GM18951 (cell line): ENCODE measurements around the gene HDAC5.

Source experiments
- POLR2A ChIP-seq: IDR thresholded peaks from 4 replicates; pipeline ENCODE4 v1.6.1; 2011; ENCODE audit warnings: mild to moderate bottlenecking; ENCODE audit not compliant: insufficient read length, insufficient read depth; ENCODE audit errors: extremely low read depth
- in situ Hi-C: fragments of 300-500 bp; cut with MboI; formaldehyde crosslinking; loops from one replicate; pipeline ENCODE4 v1.12.0; 2022; ENCODE audit warnings: low sequenced_read_pairs, mixed read lengths, inconsistent platforms; ENCODE audit not compliant: unreplicated experiment

The HDAC5 gene

DNA sequence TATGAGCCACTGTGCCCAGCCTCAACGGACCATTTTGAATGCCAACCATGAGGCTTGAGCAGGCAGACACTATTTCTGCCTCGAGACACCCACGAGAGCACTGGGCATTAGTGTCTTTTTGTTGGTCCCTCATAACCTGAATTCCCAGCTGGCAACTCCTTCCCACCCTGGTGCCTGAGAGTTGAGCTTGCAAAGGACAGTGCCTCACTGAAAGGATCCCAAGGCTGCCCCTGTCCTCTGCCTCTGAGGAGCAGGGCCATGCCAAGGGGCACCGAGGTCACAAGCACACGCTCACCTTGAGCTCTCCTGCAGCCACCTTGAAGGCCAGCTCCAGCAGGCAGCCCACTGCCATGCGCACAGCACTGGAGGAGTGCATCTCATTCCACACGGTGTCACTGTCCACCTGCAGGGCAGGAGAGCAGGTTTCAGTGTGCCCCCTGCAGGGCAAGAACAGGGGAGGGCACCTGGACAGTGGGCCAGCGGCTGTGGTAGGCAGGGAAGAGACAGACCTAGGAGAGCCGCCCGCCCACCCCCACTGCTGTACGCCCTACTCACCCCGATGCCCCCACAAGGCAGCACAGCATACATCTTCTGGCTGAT is 40.1 kb downstream of the HDAC5 start:
- in situ Hi-C loops: no loop called here
- no peak for TF ChIP-seq POLR2A

GRCh38 chr17:44082256-44082927 is 41.0 kb downstream of the HDAC5 start:
- in situ Hi-C loops: no loop called here
- TF ChIP-seq POLR2A: no peak

GRCh38 chr17:44081681-44082080 is 41.8 kb downstream of the HDAC5 start:
- in situ Hi-C loops: no loop called here
- TF ChIP-seq POLR2A: no peak

DNA sequence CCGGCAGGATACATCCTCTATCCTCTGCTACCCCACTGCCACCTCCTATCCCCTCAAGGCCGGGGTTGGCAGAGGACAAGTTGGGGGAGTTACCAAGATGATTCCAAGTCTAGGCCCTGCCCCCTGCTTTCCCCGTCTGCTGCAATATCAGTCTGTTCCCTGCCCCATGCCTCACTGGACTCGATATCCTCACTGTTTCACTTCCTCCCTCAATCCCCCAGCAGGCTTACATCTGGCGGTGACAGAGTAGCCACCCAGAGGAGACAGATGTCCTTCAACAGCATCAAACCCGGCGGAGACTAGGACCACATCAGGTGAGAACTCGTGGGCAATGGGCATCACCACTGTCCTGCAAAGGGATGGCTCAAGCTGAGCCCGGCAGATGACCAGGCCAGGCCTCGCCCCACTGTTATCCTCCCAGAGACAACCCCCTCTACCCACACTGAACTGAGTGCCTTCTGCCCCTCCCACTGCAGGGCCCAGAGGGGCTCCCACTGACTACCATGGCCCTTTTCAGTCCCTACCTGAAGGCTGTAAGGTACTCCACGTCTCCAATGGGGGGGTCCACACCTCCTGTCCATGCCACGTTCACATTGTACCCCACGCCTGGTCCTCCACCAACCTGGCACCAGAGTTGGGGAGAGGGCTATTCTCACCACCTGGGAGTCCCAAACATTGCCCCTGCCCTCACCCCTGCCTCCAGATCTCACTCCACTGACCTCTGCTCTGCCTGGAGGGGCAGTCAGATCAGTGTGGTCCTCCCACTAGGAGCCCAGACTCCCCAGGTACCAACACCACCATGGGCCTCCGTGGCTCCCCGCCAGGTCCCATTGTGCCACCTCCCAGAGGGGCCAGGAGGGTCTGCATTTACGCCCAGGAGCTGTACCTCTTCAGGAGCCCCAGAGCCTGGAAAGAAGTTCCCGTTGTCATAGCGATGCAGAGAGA is 43.3 kb downstream of the HDAC5 start:
- in situ Hi-C loops: no loop called here
- no peak for TF ChIP-seq POLR2A

GRCh38 chr17:44078412-44078811 is 45.0 kb downstream of the HDAC5 start:
- no peak for TF ChIP-seq POLR2A
- in situ Hi-C loops: no loop called here

DNA sequence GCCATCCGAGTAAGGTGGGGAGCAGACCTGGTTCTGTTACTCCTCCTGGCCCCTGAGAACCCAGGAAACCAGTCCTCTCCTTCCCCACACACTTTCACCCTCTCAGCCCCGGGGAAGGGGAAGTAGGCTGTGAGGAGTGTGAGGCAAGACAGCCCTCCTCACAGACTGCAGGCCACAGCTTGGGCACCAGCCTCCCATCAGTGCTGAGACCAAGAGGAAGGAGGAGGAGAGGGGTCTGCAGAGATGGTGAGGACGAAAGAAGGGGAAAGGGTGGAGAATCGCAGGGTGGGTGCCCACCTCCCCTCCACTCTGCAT is 45.9 kb downstream of the HDAC5 start:
- TF ChIP-seq POLR2A: no peak
- in situ Hi-C loops: no loop called here

- in situ Hi-C loops: no loop called here
- TF ChIP-seq POLR2A: no peak
Observed at GRCh38 chr17:44076716-44077594, 46.5 kb downstream of the HDAC5 start.

DNA sequence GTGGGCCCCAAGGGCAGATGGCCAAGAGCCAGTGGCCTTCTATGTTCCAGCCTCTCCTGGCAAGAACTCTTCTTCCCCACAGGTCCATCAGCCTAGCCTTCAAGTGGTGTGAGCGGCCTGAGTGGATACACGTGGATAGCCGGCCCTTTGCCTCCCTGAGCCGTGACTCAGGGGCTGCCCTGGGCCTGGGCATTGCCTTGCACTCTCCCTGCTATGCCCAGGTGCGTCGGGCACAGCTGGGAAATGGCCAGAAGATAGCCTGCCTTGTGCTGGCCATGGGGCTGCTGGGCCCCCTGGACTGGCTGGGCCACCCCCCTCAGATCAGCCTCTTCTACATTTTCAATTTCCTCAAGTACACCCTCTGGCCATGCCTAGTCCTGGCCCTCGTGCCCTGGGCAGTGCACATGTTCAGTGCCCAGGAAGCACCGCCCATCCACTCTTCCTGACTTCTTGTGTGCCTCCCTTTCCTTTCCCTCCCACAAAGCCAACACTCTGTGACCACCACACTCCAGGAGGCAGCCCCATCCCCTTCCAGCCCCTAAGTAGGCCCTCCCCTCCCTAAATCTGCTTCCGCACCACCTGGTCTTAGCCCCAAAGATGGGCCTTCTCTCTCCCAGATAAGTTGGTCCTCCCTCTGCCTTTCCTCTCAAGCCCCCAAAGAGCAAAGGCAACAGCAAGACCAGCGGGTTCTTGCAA is 47.7 kb downstream of the HDAC5 start:
- in situ Hi-C loops: no loop called here
- TF ChIP-seq POLR2A: no peak

DNA sequence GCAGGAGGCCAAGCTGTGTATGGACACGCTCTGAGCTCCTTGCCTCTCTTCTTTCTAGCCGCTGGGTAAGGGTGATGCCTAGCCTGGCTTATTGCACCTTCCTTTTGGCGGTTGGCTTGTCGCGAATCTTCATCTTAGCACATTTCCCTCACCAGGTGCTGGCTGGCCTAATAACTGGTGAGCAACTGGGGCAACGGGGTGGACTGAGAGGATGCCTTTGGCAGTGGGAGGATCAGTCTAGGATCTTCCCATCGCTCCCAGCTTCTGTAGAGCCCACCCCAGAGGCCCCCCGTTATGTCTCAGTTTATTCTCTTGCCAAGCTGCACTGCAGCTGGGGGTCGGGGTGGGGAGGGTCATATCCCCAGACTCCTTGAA is 48.5 kb downstream of the HDAC5 start:
- TF ChIP-seq POLR2A: no peak
- in situ Hi-C loops: no loop called here

- in situ Hi-C loops: no loop called here
- no peak for TF ChIP-seq POLR2A
Observed at GRCh38 chr17:44074231-44074910, 49.1 kb downstream of the HDAC5 start.

DNA sequence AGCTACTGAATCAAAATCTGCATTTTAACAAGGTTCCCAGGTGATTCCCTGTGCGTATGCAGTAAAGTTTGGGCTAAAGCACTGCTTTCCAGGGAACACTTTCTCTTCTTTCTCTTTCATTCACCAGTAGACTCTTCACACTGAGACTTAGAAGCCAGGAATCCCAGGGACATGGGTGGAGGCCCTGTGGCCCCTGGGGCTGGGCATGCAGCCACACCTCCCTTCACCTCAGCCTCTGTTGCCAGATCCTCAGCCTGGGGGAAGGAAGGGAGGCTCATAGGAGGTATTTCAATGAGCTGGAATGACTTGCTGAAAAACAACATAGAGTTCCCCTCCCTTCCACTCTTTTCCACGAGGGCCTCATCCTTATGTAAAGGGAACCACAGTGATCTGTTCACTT is 51.7 kb downstream of the HDAC5 start:
- in situ Hi-C loops: no loop called here
- TF ChIP-seq POLR2A: no peak

DNA sequence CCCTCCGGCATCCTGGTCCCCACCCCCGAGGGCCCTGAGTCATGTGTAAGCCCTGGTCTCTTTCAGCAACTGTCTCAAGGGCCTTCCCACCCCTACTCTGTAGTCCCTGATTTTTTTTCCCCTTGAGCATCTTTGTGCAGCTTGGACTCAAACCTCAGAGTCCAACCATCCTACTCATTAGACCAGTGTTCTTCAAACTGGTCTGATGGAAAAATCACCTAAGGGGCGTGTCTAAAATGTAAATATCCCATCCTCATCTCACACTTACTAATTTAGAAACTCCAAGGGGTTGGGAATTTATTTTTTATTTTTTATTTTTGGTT is 52.3 kb downstream of the HDAC5 start:
- no peak for TF ChIP-seq POLR2A
- in situ Hi-C loops: no loop called here
